Keratinocyte (primary cell): ENCODE results near the gene LMNTD1. TPM values are rescaled to one million over a fixed set of nuclear protein-coding genes. Genes with fewer than 3 reads are reported as not detected.
"Not testable (repeated sequence)": the region's sequence is repeated elsewhere in the genome, so short reads cannot be mapped to it uniquely, and the experiment has no call there.

Source experiments
- DNase-seq: peaks from one replicate; pipeline ENCODE4 v3.0.0-alpha.2; 2011; ENCODE audit warnings: low read depth, missing footprints, low spot score
- FAIRE-seq: peaks from 2 replicates; lab custom pipeline; 2011; peaks lifted over from hg19 to GRCh38; lab: Jason Lieb, UNC
- H2AFZ ChIP-seq: 2 replicates; pipeline ENCODE4 v1.6.0; 2012; ENCODE audit warnings: low read length, control low read depth, inconsistent platforms; ENCODE audit not compliant: control insufficient read depth
- H3K27ac ChIP-seq: 2 replicates; pipeline ENCODE4 v1.5.1; 2011; ENCODE audit warnings: low read length; ENCODE audit not compliant: control insufficient read depth, insufficient read depth
- H3K27me3 ChIP-seq: 3 replicates; pipeline ENCODE4 v1.6.0; 2011; ENCODE audit warnings: low read length; ENCODE audit not compliant: control insufficient read depth, insufficient read depth; ENCODE audit errors: extremely low read depth
- H3K36me3 ChIP-seq, 2 experiments: 2 replicates in 1 of 2; 3 replicates in 1 of 2; pipeline ENCODE4 v1.5.1; 2011; ENCODE audit warnings: low read length in 2 of 2, mild to moderate bottlenecking in 1 of 2; ENCODE audit not compliant: control insufficient read depth in 2 of 2, insufficient read depth in 2 of 2; ENCODE audit errors: extremely low read depth in 1 of 2
- H3K4me1 ChIP-seq: 3 replicates; pipeline ENCODE4 v1.5.1; 2011; ENCODE audit warnings: low read length; ENCODE audit not compliant: control insufficient read depth, insufficient read depth; ENCODE audit errors: extremely low read depth
- H3K4me2 ChIP-seq: 3 replicates; pipeline ENCODE4 v1.6.0; 2011; ENCODE audit warnings: low read depth, low read length; ENCODE audit not compliant: control insufficient read depth, insufficient read depth; ENCODE audit errors: extremely low read depth
- H3K4me3 ChIP-seq, 3 experiments: fragments of 200-600 bp in 1 of 3; sonication (generic) in 1 of 3; 2 replicates in 2 of 3; 3 replicates in 1 of 3; pipeline ENCODE4 v1.5.1; 2011 to 2016; ENCODE audit warnings: low read length in 3 of 3, mild to moderate bottlenecking in 3 of 3, control low read depth in 2 of 3, inconsistent platforms in 1 of 3, low read depth in 1 of 3, mixed read lengths in 1 of 3, mixed run types in 1 of 3, moderate library complexity in 1 of 3; ENCODE audit not compliant: control insufficient read depth in 2 of 3, insufficient read depth in 2 of 3; ENCODE audit errors: extremely low read depth in 1 of 3
- H3K79me2 ChIP-seq: 2 replicates; pipeline ENCODE4 v1.6.0; 2012; ENCODE audit warnings: low read length; ENCODE audit not compliant: control insufficient read depth, insufficient read depth
- H3K9ac ChIP-seq: 3 replicates; pipeline ENCODE4 v1.6.0; 2011; ENCODE audit warnings: low read length; ENCODE audit not compliant: control insufficient read depth, insufficient read depth; ENCODE audit errors: extremely low read depth
- H3K9me1 ChIP-seq: 3 replicates; pipeline ENCODE4 v1.6.0; 2011; ENCODE audit warnings: low read length; ENCODE audit not compliant: control insufficient read depth, insufficient read depth; ENCODE audit errors: extremely low read depth
- H3K9me3 ChIP-seq: 2 replicates; pipeline ENCODE4 v1.5.1; 2012; ENCODE audit warnings: low read depth, low read length; ENCODE audit not compliant: control insufficient read depth
- H4K20me1 ChIP-seq: 3 replicates; pipeline ENCODE4 v1.6.0; 2011; ENCODE audit warnings: low read length; ENCODE audit not compliant: control insufficient read depth, insufficient read depth; ENCODE audit errors: extremely low read depth
- EZH2 ChIP-seq: IDR thresholded peaks from one replicate; pipeline ENCODE4 v1.6.1; 2012; ENCODE audit warnings: inconsistent platforms, mild to moderate bottlenecking, low read length, moderate library complexity
- dilution Hi-C: fragments of 300-500 bp; cut with MboI; formaldehyde crosslinking; loops from one replicate; pipeline ENCODE4 v1.7.0; 2020; ENCODE audit warnings: low sequenced_read_pairs; ENCODE audit not compliant: extremely low pct_ligation_motif_present
- polyA plus RNA-seq, 5 experiments: library from polyadenylated mRNA; depleted of rRNA in 3 of 5; stranded (reverse) in 3 of 5; stranded (forward) in 1 of 5; unstranded in 1 of 5; fragments of >200 nt; gene quantifications; 1 replicate in 1 of 5; 2 replicates in 3 of 5; 3 replicates in 1 of 5; pipeline versions ENCODE4 v1.2.1 to v1.2.3, GENCODE V29; 2011 to 2012; ENCODE audit warnings: missing spikeins in 2 of 5, low read depth in 1 of 5, low replicate concordance in 1 of 5
- small RNA-seq, 3 experiments: library from RNA; depleted of rRNA; stranded (forward); fragments of <200 nt; gene quantifications; one replicate each; pipeline ENCODE3, GENCODE V24; 2012; ENCODE audit warnings: low read depth in 3 of 3, low replicate concordance in 1 of 3; ENCODE audit not compliant: insufficient read length in 3 of 3
- TF ChIP-seq, protein P1 (sequence below), 3 experiments: IDR thresholded peaks in 1 of 3; conservative IDR thresholded peaks in 1 of 3; optimal IDR thresholded peaks in 1 of 3; 2 replicates in 2 of 3; 3 replicates in 1 of 3; pipeline versions ENCODE3 to v1.5.1; 2011; ENCODE audit warnings: low read length in 3 of 3, mild to moderate bottlenecking in 3 of 3, moderate library complexity in 2 of 3, control low read depth in 1 of 3, inconsistent platforms in 1 of 3; ENCODE audit not compliant: insufficient read depth in 2 of 3; ENCODE audit errors: extremely low read depth in 1 of 3

The LMNTD1 gene
- polyA plus RNA-seq, 1 donor (not counting 4 experiments of a cell fraction or from before 2014, with no cell fraction given): 0.42 TPM

GRCh38 chr12:25427337-25428249, 125.5 kb downstream of the LMNTD1 start:
- DNase-seq (peak; percentile 55), FAIRE-seq (peak; percentile 94)
- Histone ChIP-seq H3K4me2 (peak overlapping the region; percentile 58), H3K4me3 (no peak overlapping the region), H3K36me3 (no peaks in the 10 kb centered on the region), H3K27ac (peak overlapping the region; percentile 84), H3K9ac (no peak overlapping the region), H3K4me1 (peaks cover 17% of the 10 kb centered on the region), H3K27me3 (no peaks in the 10 kb centered on the region), H4K20me1 (no peaks in the 10 kb centered on the region), H3K79me2 (no peaks in the 10 kb centered on the region), H2AFZ (peak overlapping the region; percentile 62), H3K9me1 (no peaks in the 10 kb centered on the region), H3K9me3 (no peaks in the 10 kb centered on the region)
- TF ChIP-seq, protein P1, sequence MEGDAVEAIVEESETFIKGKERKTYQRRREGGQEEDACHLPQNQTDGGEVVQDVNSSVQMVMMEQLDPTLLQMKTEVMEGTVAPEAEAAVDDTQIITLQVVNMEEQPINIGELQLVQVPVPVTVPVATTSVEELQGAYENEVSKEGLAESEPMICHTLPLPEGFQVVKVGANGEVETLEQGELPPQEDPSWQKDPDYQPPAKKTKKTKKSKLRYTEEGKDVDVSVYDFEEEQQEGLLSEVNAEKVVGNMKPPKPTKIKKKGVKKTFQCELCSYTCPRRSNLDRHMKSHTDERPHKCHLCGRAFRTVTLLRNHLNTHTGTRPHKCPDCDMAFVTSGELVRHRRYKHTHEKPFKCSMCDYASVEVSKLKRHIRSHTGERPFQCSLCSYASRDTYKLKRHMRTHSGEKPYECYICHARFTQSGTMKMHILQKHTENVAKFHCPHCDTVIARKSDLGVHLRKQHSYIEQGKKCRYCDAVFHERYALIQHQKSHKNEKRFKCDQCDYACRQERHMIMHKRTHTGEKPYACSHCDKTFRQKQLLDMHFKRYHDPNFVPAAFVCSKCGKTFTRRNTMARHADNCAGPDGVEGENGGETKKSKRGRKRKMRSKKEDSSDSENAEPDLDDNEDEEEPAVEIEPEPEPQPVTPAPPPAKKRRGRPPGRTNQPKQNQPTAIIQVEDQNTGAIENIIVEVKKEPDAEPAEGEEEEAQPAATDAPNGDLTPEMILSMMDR (optimal IDR thresholded peaks at IDR 0.05 in 1 of 3, IDR thresholded peaks at IDR 0.05 in 1 of 3, conservative IDR thresholded peaks at IDR 0.05 in 1 of 3; ENCODE audit: extremely low read depth in 1 of 3, insufficient read depth in 2 of 3, low read length in 3 of 3): no peak
- no peak for TF ChIP-seq EZH2
- dilution Hi-C loops: no loop called here

DNA sequence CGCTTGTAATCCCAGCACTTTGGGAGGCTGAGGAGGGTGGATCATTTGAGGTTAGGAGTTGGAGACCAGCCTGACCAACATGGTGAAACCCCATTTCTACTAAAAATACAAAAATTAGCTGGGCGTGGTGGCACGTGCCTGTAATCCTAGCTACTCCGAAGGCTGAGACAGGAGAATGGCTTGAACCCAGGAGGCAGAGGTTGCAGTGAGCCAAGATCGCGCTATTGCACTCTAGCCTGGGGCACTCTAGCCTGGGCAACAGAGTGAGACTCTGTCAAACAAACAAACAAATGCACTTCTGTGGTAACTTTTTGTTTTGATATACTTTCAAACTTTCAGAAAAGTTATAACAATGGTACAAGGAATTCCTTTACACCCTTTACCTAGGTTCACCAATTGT, 126.3 kb downstream of the LMNTD1 start:
- dilution Hi-C loops, H3K36me3 ChIP-seq, DNase-seq, H3K9me3 ChIP-seq, H3K79me2 ChIP-seq, H3K4me3 ChIP-seq, H4K20me1 ChIP-seq, H3K9ac ChIP-seq, FAIRE-seq, H3K9me1 ChIP-seq, H3K27me3 ChIP-seq: not testable (repeated sequence)
- peak overlapping the region; percentile 58 for H3K4me2 ChIP-seq
- peaks cover 17% of the 10 kb centered on the region for H3K4me1 ChIP-seq
- peak overlapping the region; percentile 84 for H3K27ac ChIP-seq
- H2AFZ ChIP-seq: peak overlapping the region; percentile 62

Small RNA genes lying within 50 kb of the gene (small RNA-seq; reads per million reads assigned to genes)
- gene TUBB4BP1: 0 reads per million in 3 experiments
